WTC11 (cell line): Measurements from ENCODE around the gene KCNA4. TPM values are rescaled to one million over a fixed set of nuclear protein-coding genes. Genes with fewer than 3 reads are reported as not detected.
"Not testable (repeated sequence)": the region's sequence is repeated elsewhere in the genome, so short reads cannot be mapped to it uniquely, and the experiment has no call there.

Experiments used
- ATAC-seq: fragments of 200-7000 bp; cut with Tn5 transposase; 2 replicates; pipeline ENCODE4 v1.10.0; 2021; ENCODE audit warnings: mild to moderate bottlenecking, moderate library complexity
- CTCF ChIA-PET: fragments of 300-600 bp; sonication (Branson Sonifier 250); formaldehyde crosslinking; loops from one replicate; lab custom pipeline; 2021; ENCODE audit warnings: antibody characterized with exemption; lab: Charles Lee
- POLR2A ChIA-PET: fragments of 350-600 bp; sonication (Branson Sonifier 250); formaldehyde crosslinking; loops from one replicate; lab custom pipeline; 2021; ENCODE audit warnings: antibody characterized with exemption; lab: Charles Lee
- DNase-seq: peaks from one replicate; pipeline ENCODE4 v3.0.0; 2021; ENCODE audit warnings: low spot score
- H3K27ac Mint-ChIP-seq: 2 replicates; pipeline ENCODE4 v1.8.0; 2021; ENCODE audit warnings: mixed read lengths
- H3K27me3 Mint-ChIP-seq: 2 replicates; pipeline ENCODE4 v1.8.0; 2021; ENCODE audit warnings: low read depth, mild to moderate bottlenecking, moderate library complexity, mixed read lengths
- H3K36me3 Mint-ChIP-seq: 2 replicates; pipeline ENCODE4 v1.8.0; 2021; ENCODE audit warnings: mixed read lengths
- H3K4me1 Mint-ChIP-seq: 2 replicates; pipeline ENCODE4 v1.8.0; 2022; ENCODE audit warnings: mixed read lengths
- H3K4me3 Mint-ChIP-seq: 2 replicates; pipeline ENCODE4 v1.8.0; 2021; ENCODE audit warnings: mild to moderate bottlenecking, moderate library complexity, mixed read lengths
- H3K9me3 Mint-ChIP-seq: 2 replicates; pipeline ENCODE4 v1.8.0; 2021; ENCODE audit warnings: mixed read lengths
- ARID4B ChIP-seq: sonication (generic); formaldehyde crosslinking; IDR thresholded peaks from 2 replicates; pipeline ENCODE4 v1.8.0; 2023; ENCODE audit warnings: missing genetic modification reagents, mild to moderate bottlenecking, borderline replicate concordance
- ATF2 ChIP-seq: sonication (generic); formaldehyde crosslinking; IDR thresholded peaks from 2 replicates; pipeline ENCODE4 v1.8.1; 2022; ENCODE audit warnings: low read depth, missing genetic modification reagents, borderline replicate concordance
- EMX1 ChIP-seq: fragments of 250-450 bp; sonication (Bioruptor Pico); IDR thresholded peaks from 2 replicates; pipeline ENCODE4 v1.8.0; 2021; ENCODE audit warnings: mild to moderate bottlenecking
- ERG ChIP-seq: fragments of 250-450 bp; sonication (Bioruptor Pico); IDR thresholded peaks from 2 replicates; pipeline ENCODE4 v1.8.0; 2021; ENCODE audit warnings: mild to moderate bottlenecking
- FOXK1 ChIP-seq: sonication (generic); formaldehyde crosslinking; IDR thresholded peaks from 2 replicates; pipeline ENCODE4 v1.8.0; 2022; ENCODE audit warnings: mild to moderate bottlenecking, moderate library complexity, missing genetic modification reagents
- HMGA2 ChIP-seq: fragments of 250-450 bp; sonication (Bioruptor Pico); IDR thresholded peaks from 2 replicates; pipeline ENCODE4 v1.4.0; 2021; ENCODE audit warnings: mild to moderate bottlenecking, moderate library complexity
- IRF1 ChIP-seq: sonication (generic); formaldehyde crosslinking; IDR thresholded peaks from 2 replicates; pipeline ENCODE4 v1.8.0; 2023; ENCODE audit warnings: missing genetic modification reagents
- IRF2 ChIP-seq: sonication (generic); formaldehyde crosslinking; IDR thresholded peaks from 2 replicates; pipeline ENCODE4 v1.8.0; 2022; ENCODE audit warnings: low read depth, missing genetic modification reagents, borderline replicate concordance
- MLX ChIP-seq: sonication (generic); formaldehyde crosslinking; IDR thresholded peaks from 2 replicates; pipeline ENCODE4 v1.8.1; 2023; ENCODE audit warnings: mild to moderate bottlenecking, missing genetic modification reagents, moderate library complexity
- MXD4 ChIP-seq: fragments of 250-450 bp; sonication (Bioruptor Pico); IDR thresholded peaks from 2 replicates; pipeline ENCODE4 v1.8.0; 2021; ENCODE audit warnings: mild to moderate bottlenecking, moderate library complexity, borderline replicate concordance
- MYBL2 ChIP-seq: sonication (generic); formaldehyde crosslinking; IDR thresholded peaks from 2 replicates; pipeline ENCODE4 v1.8.1; 2023; ENCODE audit warnings: mild to moderate bottlenecking, moderate library complexity, missing genetic modification reagents
- OVOL2 ChIP-seq: fragments of 250-450 bp; sonication (Bioruptor Pico); IDR thresholded peaks from 2 replicates; pipeline ENCODE4 v1.9.0; 2021; ENCODE audit warnings: mild to moderate bottlenecking, borderline replicate concordance
- TP53 ChIP-seq: sonication (generic); formaldehyde crosslinking; IDR thresholded peaks from 2 replicates; pipeline ENCODE4 v1.8.1; 2023; ENCODE audit warnings: mild to moderate bottlenecking, missing genetic modification reagents
- ZMAT4 ChIP-seq: fragments of 250-450 bp; sonication (Bioruptor Pico); IDR thresholded peaks from 2 replicates; pipeline ENCODE4 v1.9.0; 2021; ENCODE audit warnings: mild to moderate bottlenecking
- ZNF232 ChIP-seq: sonication (generic); formaldehyde crosslinking; IDR thresholded peaks from 2 replicates; pipeline ENCODE4 v1.8.0; 2022; ENCODE audit warnings: mild to moderate bottlenecking, missing genetic modification reagents
- total RNA-seq: library from RNA; stranded (reverse); gene quantifications from 3 replicates; pipeline ENCODE4 v1.2.3, GENCODE V29; 2021

KCNA4 gene
- total RNA-seq, 1 experiment from 2014 or later = not detected

GRCh38 chr11:29978549-29978948, 38.3 kb downstream of the KCNA4 start:
- Mint-ChIP-seq H3K4me3 (no peak overlapping the region), H3K36me3 (peaks cover 4% of the 10 kb centered on the region; the same call in 1 of the 2 replicates), H3K27ac (no peak overlapping the region), H3K9me3 (peaks cover 24% of the 10 kb centered on the region), H3K27me3 (no peaks in the 10 kb centered on the region; the same call in 1 of the 2 replicates), H3K4me1 (peaks cover 7% of the 10 kb centered on the region)
- ChIA-PET POLR2A (no interaction called here), CTCF (no interaction called here)
- DNase-seq (no peak), ATAC-seq (no peak)
- no peak for TF ChIP-seq IRF2 (CRISPR knock-in tag)
- TF ChIP-seq FOXK1 = no peak
- no peak for TF ChIP-seq ARID4B (CRISPR knock-in tag)
- TF ChIP-seq ZMAT4 (CRISPR knock-in tag) = no peak
- no peak for TF ChIP-seq ATF2 (CRISPR knock-in tag)
- TF ChIP-seq MXD4 (CRISPR knock-in tag) = no peak
- TF ChIP-seq IRF1 (CRISPR knock-in tag) = no peak
- no peak for TF ChIP-seq ERG (CRISPR knock-in tag)
- no peak for TF ChIP-seq HMGA2
- no peak for TF ChIP-seq OVOL2 (CRISPR knock-in tag)
- TF ChIP-seq MYBL2 (CRISPR knock-in tag) = no peak
- no peak for TF ChIP-seq TP53
- TF ChIP-seq ZNF232 (CRISPR knock-in tag) = no peak

- H3K27me3 Mint-ChIP-seq, CTCF ChIA-PET, H3K36me3 Mint-ChIP-seq, H3K4me3 Mint-ChIP-seq, DNase-seq, H3K27ac Mint-ChIP-seq, POLR2A ChIA-PET, ATAC-seq: not testable (repeated sequence)
- H3K4me1 Mint-ChIP-seq = peaks cover 12% of the 10 kb centered on the region
- peaks cover 24% of the 10 kb centered on the region for H3K9me3 Mint-ChIP-seq
These were observed 41.2 kb downstream of the KCNA4 start for GRCh38 chr11:29975580-29975979.

- POLR2A ChIA-PET = no interaction called here
- Mint-ChIP-seq H3K9me3 (no peaks in the 10 kb centered on the region), H3K4me1 (peaks cover 35% of the 10 kb centered on the region), H3K27ac (no peak overlapping the region), H3K4me3 (no peak overlapping the region), H3K36me3 (no peaks in the 10 kb centered on the region), H3K27me3 (no peaks in the 10 kb centered on the region)
- CTCF ChIA-PET = no interaction called here
- ATAC-seq = no peak
- TF ChIP-seq MLX (CRISPR knock-in tag) = no peak
- no peak for TF ChIP-seq EMX1
- DNase-seq = no peak
These were observed 53.0 kb downstream of the KCNA4 start for GRCh38 chr11:29963796-29964195.
